ENCODE data around the gene CDCA5.

The CDCA5 gene

GRCh38 chr11:65056999-65057398 lies 26.8 kb downstream of the CDCA5 start:
- no peak for TF ChIP-seq CTCF (IDR thresholded peaks at IDR 0.05; ENCODE audit: low read depth, low read length, missing control alignments)
- no peak overlapping the region for H3K4me3 ChIP-seq (ENCODE audit: low read depth, low read length)
- DNase-seq (ENCODE audit: low read depth): no peak

- H3K4me3 ChIP-seq (ENCODE audit: low read depth, low read length): no peak overlapping the region
- TF ChIP-seq CTCF (IDR thresholded peaks at IDR 0.05; ENCODE audit: low read depth, low read length, missing control alignments): no peak
- no peak for DNase-seq (ENCODE audit: low read depth)
Observed at GRCh38 chr11:65055538-65055937, 28.3 kb downstream of the CDCA5 start.

GRCh38 chr11:65053827-65054508 lies 29.9 kb downstream of the CDCA5 start:
- TF ChIP-seq CTCF (IDR thresholded peaks at IDR 0.05; ENCODE audit: low read depth, low read length, missing control alignments): no peak
- no peak for DNase-seq (ENCODE audit: low read depth)
- H3K4me3 ChIP-seq (ENCODE audit: low read depth, low read length): no peak overlapping the region

- TF ChIP-seq CTCF (IDR thresholded peaks at IDR 0.05; ENCODE audit: low read depth, low read length, missing control alignments): no peak
- DNase-seq (ENCODE audit: low read depth): no peak
- H3K4me3 ChIP-seq (ENCODE audit: low read depth, low read length): no peak overlapping the region
Observed at GRCh38 chr11:65051398-65051858, 32.4 kb downstream of the CDCA5 start.

GRCh38 chr11:65047581-65048422 lies 36.0 kb downstream of the CDCA5 start:
- H3K4me3 ChIP-seq (ENCODE audit: low read depth, low read length): peak overlapping the region; percentile 42
- no peak for DNase-seq (ENCODE audit: low read depth)
- TF ChIP-seq CTCF (IDR thresholded peaks at IDR 0.05; ENCODE audit: low read depth, low read length, missing control alignments): no peak

GRCh38 chr11:65045728-65046127 lies 38.1 kb downstream of the CDCA5 start:
- no peak for TF ChIP-seq CTCF (IDR thresholded peaks at IDR 0.05; ENCODE audit: low read depth, low read length, missing control alignments)
- no peak overlapping the region for H3K4me3 ChIP-seq (ENCODE audit: low read depth, low read length)
- no peak for DNase-seq (ENCODE audit: low read depth)
